Stimulated activated memory B cell treated with anti-CD40 and anti-IgM and Interleukin-4, amounts not matched to agents 10 μg/mL and 1 μg/mL and 100 μg/mL, for 72 hours (primary cell): ENCODE data around the gene CHMP5.

Source experiments
- ATAC-seq: fragments of 150-1000 bp; cut with Tn5 transposase; 2 replicates; pipeline ENCODE4 v1.10.0; 2021
- H3K27ac Mint-ChIP-seq: one replicate; pipeline ENCODE4 v1.8.0; 2022; ENCODE audit warnings: mild to moderate bottlenecking, mixed read lengths
- H3K27me3 Mint-ChIP-seq: one replicate; pipeline ENCODE4 v1.8.0; 2022; ENCODE audit warnings: mixed read lengths
- H3K36me3 Mint-ChIP-seq: one replicate; pipeline ENCODE4 v1.8.0; 2022; ENCODE audit warnings: mixed read lengths
- H3K4me1 Mint-ChIP-seq: one replicate; pipeline ENCODE4 v1.8.0; 2022; ENCODE audit warnings: mixed read lengths
- H3K4me3 Mint-ChIP-seq: one replicate; pipeline ENCODE4 v1.8.0; 2022; ENCODE audit warnings: mild to moderate bottlenecking, moderate library complexity, mixed read lengths
- H3K9me3 Mint-ChIP-seq: one replicate; pipeline ENCODE4 v1.8.0; 2022; ENCODE audit warnings: mixed read lengths

CHMP5 gene

GRCh38 chr9:33255014-33255413 lies 9.8 kb upstream of the CHMP5 start:
- H3K9me3 Mint-ChIP-seq, result no peaks in the 10 kb centered on the region
- no peak overlapping the region for H3K4me3 Mint-ChIP-seq
- H3K36me3 Mint-ChIP-seq, result peaks cover 58% of the 10 kb centered on the region
- peaks cover 7% of the 10 kb centered on the region for H3K4me1 Mint-ChIP-seq
- ATAC-seq, result no peak
- no peaks in the 10 kb centered on the region for H3K27me3 Mint-ChIP-seq
- H3K27ac Mint-ChIP-seq, result no peak overlapping the region

- ATAC-seq, result no peak
- Mint-ChIP-seq H3K4me3 (no peak overlapping the region), H3K4me1 (peaks cover 4% of the 10 kb centered on the region), H3K27me3 (no peaks in the 10 kb centered on the region), H3K9me3 (no peaks in the 10 kb centered on the region), H3K27ac (no peak overlapping the region), H3K36me3 (peaks cover 63% of the 10 kb centered on the region)
Observed at GRCh38 chr9:33255471-33255870, 9.4 kb upstream of the CHMP5 start.

- no peak for ATAC-seq
- no peaks in the 10 kb centered on the region for H3K9me3 Mint-ChIP-seq
- no peaks in the 10 kb centered on the region for H3K27me3 Mint-ChIP-seq
- H3K4me1 Mint-ChIP-seq, result no peaks in the 10 kb centered on the region
- H3K27ac Mint-ChIP-seq, result no peak overlapping the region
- no peak overlapping the region for H3K4me3 Mint-ChIP-seq
- peaks cover 61% of the 10 kb centered on the region for H3K36me3 Mint-ChIP-seq
Observed at GRCh38 chr9:33256236-33256635, 8.6 kb upstream of the CHMP5 start.

GRCh38 chr9:33257276-33257675 lies 7.6 kb upstream of the CHMP5 start:
- H3K27ac Mint-ChIP-seq, result no peak overlapping the region
- H3K36me3 Mint-ChIP-seq, result peaks cover 57% of the 10 kb centered on the region

GRCh38 chr9:33260372-33260771 lies 4.5 kb upstream of the CHMP5 start:
- Mint-ChIP-seq H3K36me3 (peaks cover 39% of the 10 kb centered on the region), H3K27me3 (no peaks in the 10 kb centered on the region), H3K27ac (no peak overlapping the region), H3K9me3 (no peaks in the 10 kb centered on the region), H3K4me1 (peaks cover 19% of the 10 kb centered on the region), H3K4me3 (no peak overlapping the region)
- no peak for ATAC-seq

More at GRCh38 chr9:33257276-33257675, 7.6 kb upstream of the CHMP5 start:
- H3K4me1 Mint-ChIP-seq, result no peaks in the 10 kb centered on the region
- no peaks in the 10 kb centered on the region for H3K9me3 Mint-ChIP-seq
- no peak for ATAC-seq
- H3K4me3 Mint-ChIP-seq, result no peak overlapping the region
- no peaks in the 10 kb centered on the region for H3K27me3 Mint-ChIP-seq

- no peak for ATAC-seq
- Mint-ChIP-seq H3K9me3 (no peaks in the 10 kb centered on the region), H3K4me1 (peaks cover 40% of the 10 kb centered on the region), H3K36me3 (peaks cover 38% of the 10 kb centered on the region), H3K27ac (peak overlapping the region; percentile 93), H3K4me3 (peak overlapping the region; percentile 90), H3K27me3 (no peaks in the 10 kb centered on the region)
Observed at GRCh38 chr9:33263131-33264002, 1.5 kb upstream of the CHMP5 start.

- peak overlapping the region; percentile 93 for H3K27ac Mint-ChIP-seq
- H3K36me3 Mint-ChIP-seq, result peaks cover 31% of the 10 kb centered on the region
- no peaks in the 10 kb centered on the region for H3K27me3 Mint-ChIP-seq
- H3K9me3 Mint-ChIP-seq, result no peaks in the 10 kb centered on the region
- peak overlapping the region; percentile 90 for H3K4me3 Mint-ChIP-seq
- peaks cover 40% of the 10 kb centered on the region for H3K4me1 Mint-ChIP-seq
- peak; percentile 28 for ATAC-seq
Observed at GRCh38 chr9:33264003-33264472, 811 bp upstream of the CHMP5 start.

- Mint-ChIP-seq H3K27me3 (no peaks in the 10 kb centered on the region), H3K9me3 (no peaks in the 10 kb centered on the region), H3K27ac (peak overlapping the region; percentile 93), H3K36me3 (peaks cover 20% of the 10 kb centered on the region), H3K4me3 (peak overlapping the region; percentile 90), H3K4me1 (peaks cover 40% of the 10 kb centered on the region)
- no peak for ATAC-seq
Observed at GRCh38 chr9:33265211-33265865, 489 bp downstream of the CHMP5 start.

- no peaks in the 10 kb centered on the region for H3K9me3 Mint-ChIP-seq
- no peak for ATAC-seq
- H3K36me3 Mint-ChIP-seq, result peaks cover 34% of the 10 kb centered on the region
- no peak overlapping the region for H3K4me3 Mint-ChIP-seq
- no peaks in the 10 kb centered on the region for H3K27me3 Mint-ChIP-seq
- peak overlapping the region; percentile 3 for H3K27ac Mint-ChIP-seq
- H3K4me1 Mint-ChIP-seq, result peaks cover 40% of the 10 kb centered on the region
Observed at GRCh38 chr9:33267151-33267767, 2.4 kb downstream of the CHMP5 start.

GRCh38 chr9:33270146-33270545 lies 5.3 kb downstream of the CHMP5 start:
- Mint-ChIP-seq H3K4me1 (peaks cover 23% of the 10 kb centered on the region), H3K36me3 (peaks cover 48% of the 10 kb centered on the region), H3K27ac (no peak overlapping the region), H3K4me3 (no peak overlapping the region), H3K27me3 (no peaks in the 10 kb centered on the region), H3K9me3 (no peaks in the 10 kb centered on the region)
- no peak for ATAC-seq

GRCh38 chr9:33272061-33272460 lies 7.2 kb downstream of the CHMP5 start:
- Mint-ChIP-seq H3K4me3 (no peak overlapping the region), H3K27ac (no peak overlapping the region), H3K27me3 (no peaks in the 10 kb centered on the region), H3K4me1 (peaks cover 5% of the 10 kb centered on the region), H3K9me3 (no peaks in the 10 kb centered on the region), H3K36me3 (peaks cover 51% of the 10 kb centered on the region)
- ATAC-seq, result no peak

GRCh38 chr9:33273266-33273971 lies 8.6 kb downstream of the CHMP5 start:
- Mint-ChIP-seq H3K9me3 (no peaks in the 10 kb centered on the region), H3K36me3 (peaks cover 56% of the 10 kb centered on the region), H3K4me3 (no peak overlapping the region), H3K27me3 (no peaks in the 10 kb centered on the region), H3K4me1 (no peaks in the 10 kb centered on the region), H3K27ac (no peak overlapping the region)
- no peak for ATAC-seq

- H3K36me3 Mint-ChIP-seq, result peaks cover 56% of the 10 kb centered on the region
- H3K4me1 Mint-ChIP-seq, result no peaks in the 10 kb centered on the region
- no peaks in the 10 kb centered on the region for H3K27me3 Mint-ChIP-seq
- H3K27ac Mint-ChIP-seq, result no peak overlapping the region
- ATAC-seq, result no peak
- H3K4me3 Mint-ChIP-seq, result no peak overlapping the region
- no peaks in the 10 kb centered on the region for H3K9me3 Mint-ChIP-seq
Observed at GRCh38 chr9:33273972-33274328, 9.1 kb downstream of the CHMP5 start.

- no peak for ATAC-seq
- Mint-ChIP-seq H3K9me3 (no peaks in the 10 kb centered on the region), H3K36me3 (peaks cover 50% of the 10 kb centered on the region), H3K27ac (no peak overlapping the region), H3K27me3 (no peaks in the 10 kb centered on the region), H3K4me3 (no peak overlapping the region), H3K4me1 (peaks cover 7% of the 10 kb centered on the region)
Observed at GRCh38 chr9:33277484-33277883, 12.6 kb downstream of the CHMP5 start.

GRCh38 chr9:33285502-33285901 lies 20.7 kb downstream of the CHMP5 start:
- no peak for ATAC-seq
- H3K4me3 Mint-ChIP-seq, result no peak overlapping the region
- no peak overlapping the region for H3K27ac Mint-ChIP-seq
- H3K27me3 Mint-ChIP-seq, result no peaks in the 10 kb centered on the region
- H3K36me3 Mint-ChIP-seq, result peaks cover 21% of the 10 kb centered on the region
- no peaks in the 10 kb centered on the region for H3K9me3 Mint-ChIP-seq
- H3K4me1 Mint-ChIP-seq, result peaks cover 8% of the 10 kb centered on the region
